Aorta (tissue), 5 donors: ENCODE data around the gene PMVK. TPM values are rescaled to one million over a fixed set of nuclear protein-coding genes. Genes with fewer than 3 reads are reported as not detected.
A peak's percentile ranks its signal among the peaks of the same experiment; 100 is the strongest.

ENCODE experiments used
- ATAC-seq: fragments of 200-7000 bp; cut with Tn5 transposase; one replicate; pipeline ENCODE4 v1.9.1; 2022; ENCODE audit warnings: moderate library complexity; ENCODE audit not compliant: low FRiP score
- DNase-seq, 2 donors: peaks; one replicate each; pipeline ENCODE4 v3.0.0-alpha.2; 2020
- H3K27ac ChIP-seq, 2 donors: one replicate each; pipeline ENCODE4 v1.5.1; 2013; ENCODE audit warnings: low read length in 2 of 2, mild to moderate bottlenecking in 2 of 2, moderate library complexity in 2 of 2, control low read depth in 1 of 2, inconsistent platforms in 1 of 2, low read depth in 1 of 2
- H3K27me3 ChIP-seq, 2 donors: one replicate each; pipeline ENCODE4 v1.6.1; 2013; ENCODE audit warnings: control low read depth in 1 of 2, low read length in 1 of 2, mild to moderate bottlenecking in 1 of 2, moderate library complexity in 1 of 2; ENCODE audit not compliant: insufficient read depth in 2 of 2, control insufficient read depth in 1 of 2
- H3K36me3 ChIP-seq, 2 donors: one replicate each; pipeline ENCODE4 v1.6.1; 2013; ENCODE audit warnings: control low read depth in 1 of 2, low read length in 1 of 2, mild to moderate bottlenecking in 1 of 2; ENCODE audit not compliant: insufficient read depth in 2 of 2, control insufficient read depth in 1 of 2
- H3K4me1 ChIP-seq, 2 donors: one replicate each; pipeline ENCODE4 v1.6.1; 2013; ENCODE audit warnings: low read length in 2 of 2, control low read depth in 1 of 2, mild to moderate bottlenecking in 1 of 2, moderate library complexity in 1 of 2; ENCODE audit not compliant: insufficient read depth in 2 of 2, control insufficient read depth in 1 of 2
- H3K4me3 ChIP-seq, 2 donors: one replicate each; pipeline ENCODE4 v1.5.1; 2013; ENCODE audit warnings: low read length in 2 of 2, control low read depth in 1 of 2, mild to moderate bottlenecking in 1 of 2
- H3K9me3 ChIP-seq: one replicate; pipeline ENCODE4 v1.6.1; 2013; ENCODE audit warnings: mild to moderate bottlenecking, low read length; ENCODE audit not compliant: control insufficient read depth
- WGBS, 2 donors: extraction: QIAGEN DNeasy Blood & Tissue Kit; methylation state at CpG; one replicate each; pipeline ENCODE4 v1.1.7; 2013; 5-methylcytosine and 5-hydroxymethylcytosine counted together
- intact Hi-C, 2 donors: fragments of 100-400 bp; cut with DNase I; formaldehyde crosslinking; loops; one replicate each; pipeline versions ENCODE4 v1.14.2 to v1.15.0; 2022
- polyA plus RNA-seq, 2 donors: library from polyadenylated mRNA; stranded (reverse); fragments of 200-250 nt; gene quantifications; one replicate each; pipeline ENCODE4 v1.2.3, GENCODE V29; 2013
- total RNA-seq, 2 donors: library from RNA; stranded (reverse); fragmentation: NEBNext Ultra II Directional; extraction: Animal tissue kit (Norgen Biotek cat#: 25700); gene quantifications; one replicate each; pipeline ENCODE4 v1.2.1, GENCODE V29; 2021
- donor health status: healthy with polysubstance abuse.
- donor health status: Bipolar disorder and iron deficiency.
- donor health status: DM: no; HTN: no; CAD: no.
- donor health status: DM: no; HTN: no; CAD: no.
- donor health status: DM: yes; HTN: yes; CAD: no.

Gene PMVK
- total and polyA plus RNA-seq, 4 donors: 21.9 to 52.7 (median 33.8) TPM

- WGBS, 2 donors: 12 to 13% methylated on average over 18 to 22 of the region's 22 CpGs
- ATAC-seq: no peak
- Histone ChIP-seq H3K4me1 (no peaks in the 10 kb centered on the region), H3K27me3 (no peaks in the 10 kb centered on the region), H3K4me3 (peak overlapping the region in 1 of 2 donors; percentile 46), H3K9me3 (no peaks in the 10 kb centered on the region), H3K27ac (peak overlapping the region; percentile 42 to 53), H3K36me3 (peaks cover 0 to 9% of the 10 kb centered on the region in 2 donors)
- peak in 1 of 2 donors; percentile 84 for DNase-seq
- intact Hi-C loops: loop anchor here in 1 of 2 donors (5.0 to 10.0 kb wide), 2 partner anchors 47 to 1175 kb away; no protein-coding TSS in a partner anchor
Observed at GRCh38 chr1:154969860-154970452, 33.4 kb upstream of the PMVK start.

DNA sequence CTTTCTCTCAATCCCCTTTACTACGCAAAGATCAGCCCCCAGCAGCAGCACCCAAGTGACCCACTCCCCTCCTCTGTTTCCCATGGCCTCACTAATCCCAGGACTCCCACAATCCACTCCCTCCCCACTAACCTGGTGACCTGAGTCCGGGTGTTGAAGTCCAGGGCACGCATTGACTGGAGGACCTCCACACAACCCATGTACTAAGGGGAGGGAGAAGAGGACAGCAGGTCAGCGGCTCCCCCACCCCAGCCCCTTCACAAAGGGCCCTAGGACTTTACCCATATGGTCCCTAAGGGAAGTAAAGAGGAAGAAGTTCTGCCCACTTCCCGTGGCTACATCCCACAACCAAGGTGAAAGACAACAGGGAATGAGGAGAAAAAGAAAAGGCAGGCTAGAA lies 32.7 kb upstream of the PMVK start:
- no peak overlapping the region for H3K4me3 ChIP-seq
- DNase-seq (no peak), ATAC-seq (no peak)
- no peaks in the 10 kb centered on the region for H3K27me3 ChIP-seq
- H3K27ac ChIP-seq: peak overlapping the region in 1 of 2 donors; percentile 42
- no peaks in the 10 kb centered on the region for H3K9me3 ChIP-seq
- H3K4me1 ChIP-seq: no peaks in the 10 kb centered on the region
- 51 to 60% methylated on average over 5 of the region's 5 CpGs for WGBS, 2 donors
- peaks cover 0 to 13% of the 10 kb centered on the region in 2 donors for H3K36me3 ChIP-seq
- intact Hi-C loops: loop anchor here in 1 of 2 donors (5.0 kb wide), 1 partner anchor 48 kb away; no protein-coding TSS in a partner anchor

GRCh38 chr1:154968731-154969130 lies 32.2 kb upstream of the PMVK start:
- no peak for ATAC-seq
- H3K4me3 ChIP-seq: no peak overlapping the region
- H3K27ac ChIP-seq: peak overlapping the region in 1 of 2 donors; percentile 51

GRCh38 chr1:154967331-154967950 lies 30.9 kb upstream of the PMVK start:
- ATAC-seq (no peak), DNase-seq (no peak)
- Histone ChIP-seq H3K36me3 (peaks cover 0 to 15% of the 10 kb centered on the region in 2 donors), H3K9me3 (no peaks in the 10 kb centered on the region), H3K27ac (no peak overlapping the region), H3K4me3 (no peak overlapping the region), H3K4me1 (no peaks in the 10 kb centered on the region), H3K27me3 (no peaks in the 10 kb centered on the region)
- 83 to 87% methylated on average over 5 of the region's 5 CpGs for WGBS, 2 donors
- intact Hi-C loops: loop anchor here in 1 of 2 donors (5.0 kb wide), 1 partner anchor 50 kb away; no protein-coding TSS in a partner anchor

More at GRCh38 chr1:154968731-154969130, 32.2 kb upstream of the PMVK start:
- 77 to 79% methylated on average over 3 of the region's 3 CpGs for WGBS, 2 donors
- Histone ChIP-seq H3K9me3 (no peaks in the 10 kb centered on the region), H3K27me3 (no peaks in the 10 kb centered on the region), H3K36me3 (peaks cover 0 to 13% of the 10 kb centered on the region in 2 donors), H3K4me1 (no peaks in the 10 kb centered on the region)
- DNase-seq: no peak
- intact Hi-C loops: loop anchor here in 1 of 2 donors (5.0 kb wide), 1 partner anchor 49 kb away; no protein-coding TSS in a partner anchor

- Histone ChIP-seq H3K27ac (no peak overlapping the region), H3K4me3 (no peak overlapping the region), H3K4me1 (no peaks in the 10 kb centered on the region), H3K36me3 (peaks cover 0 to 15% of the 10 kb centered on the region in 2 donors), H3K9me3 (no peaks in the 10 kb centered on the region), H3K27me3 (no peaks in the 10 kb centered on the region)
- ATAC-seq (no peak), DNase-seq (no peak)
- intact Hi-C loops: loop anchor here in 1 of 2 donors (5.0 kb wide), 1 partner anchor 51 kb away; no protein-coding TSS in a partner anchor
- WGBS, 2 donors: 81 to 85% methylated on average over 7 of the region's 7 CpGs
Observed at GRCh38 chr1:154966111-154966510, 29.6 kb upstream of the PMVK start.

GRCh38 chr1:154964359-154964758 lies 27.8 kb upstream of the PMVK start:
- ATAC-seq (no peak), DNase-seq (no peak)
- Histone ChIP-seq H3K27me3 (no peaks in the 10 kb centered on the region), H3K4me1 (no peaks in the 10 kb centered on the region), H3K36me3 (peaks cover 0 to 15% of the 10 kb centered on the region in 2 donors), H3K27ac (no peak overlapping the region), H3K4me3 (no peak overlapping the region), H3K9me3 (no peaks in the 10 kb centered on the region)
- intact Hi-C loops: no loop called here
- WGBS, 2 donors: 91 to 95% methylated on average over 6 of the region's 6 CpGs

DNA sequence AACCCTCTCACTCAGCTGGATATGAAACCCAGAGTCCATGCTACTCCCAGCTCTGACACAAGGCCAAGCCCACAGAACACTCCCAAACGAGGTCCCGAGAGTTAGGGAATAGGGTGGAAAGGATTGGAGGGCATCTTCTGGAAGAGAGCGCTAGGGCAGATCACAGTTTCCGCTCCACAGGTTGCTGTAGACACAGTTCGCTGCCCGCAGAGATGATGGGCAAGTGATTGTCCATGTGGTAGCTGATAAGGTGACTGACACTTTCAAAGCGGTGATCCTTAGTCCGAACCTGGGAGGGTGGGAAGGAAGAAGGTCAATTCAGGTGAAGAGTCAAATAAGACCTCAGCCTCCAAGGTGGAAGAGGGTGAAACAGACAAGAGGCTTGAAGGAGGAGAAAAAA lies 27.1 kb upstream of the PMVK start:
- no peak overlapping the region for H3K27ac ChIP-seq
- H3K4me3 ChIP-seq: no peak overlapping the region
- H3K9me3 ChIP-seq: no peaks in the 10 kb centered on the region
- 73 to 74% methylated on average over 8 of the region's 8 CpGs for WGBS, 2 donors
- ATAC-seq (no peak), DNase-seq (no peak)
- intact Hi-C loops: loop anchor here in 1 of 2 donors (2.0 kb wide), 1 partner anchor 35 kb away; no protein-coding TSS in a partner anchor
- no peaks in the 10 kb centered on the region for H3K27me3 ChIP-seq
- H3K4me1 ChIP-seq: no peaks in the 10 kb centered on the region
- peaks cover 0 to 15% of the 10 kb centered on the region in 2 donors for H3K36me3 ChIP-seq

DNA sequence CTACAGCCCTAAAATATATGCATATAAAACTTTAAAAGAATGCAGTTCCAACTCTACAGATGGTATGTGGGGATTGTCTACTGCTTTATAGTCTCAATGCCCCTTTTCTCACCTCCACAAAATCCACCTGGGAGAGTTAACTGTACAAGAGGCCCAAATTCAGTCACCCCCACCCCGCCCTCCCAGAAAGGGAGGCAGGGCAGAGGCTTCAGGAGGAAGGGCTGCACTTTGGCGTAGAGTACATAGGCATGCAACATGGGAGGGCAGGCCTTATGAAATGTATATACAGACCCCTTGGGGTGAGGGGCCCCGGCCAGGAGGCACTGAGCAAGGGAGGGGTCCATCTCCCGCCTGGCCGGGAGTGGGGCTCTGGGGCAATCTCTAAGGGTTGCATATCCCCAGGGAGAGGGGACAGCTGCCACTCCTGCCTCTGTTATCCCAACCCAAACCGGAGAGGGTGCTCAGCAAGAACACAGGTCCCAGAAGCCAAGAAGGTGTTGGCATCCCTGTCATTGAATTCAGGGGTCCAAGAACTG lies 26.3 kb upstream of the PMVK start:
- WGBS, 2 donors: 38 to 49% methylated on average over 6 of the region's 6 CpGs
- H3K27me3 ChIP-seq: no peaks in the 10 kb centered on the region
- peaks cover 0 to 13% of the 10 kb centered on the region in 2 donors for H3K36me3 ChIP-seq
- intact Hi-C loops: loop anchor here in 1 of 2 donors (2.0 kb wide), 1 partner anchor 36 kb away; no protein-coding TSS in a partner anchor
- no peaks in the 10 kb centered on the region for H3K9me3 ChIP-seq
- H3K4me3 ChIP-seq: no peak overlapping the region
- H3K27ac ChIP-seq: no peak overlapping the region
- DNase-seq (peak in 1 of 2 donors; percentile 43), ATAC-seq (no peak)
- H3K4me1 ChIP-seq: no peaks in the 10 kb centered on the region
